GM18858 (cell line): ENCODE results near the gene MX2.

ENCODE experiments used
- ATAC-seq: cut with Tn5 transposase; IDR thresholded peaks from one replicate; pipeline ENCODE4 v1.9.1; 2021; ENCODE audit not compliant: unreplicated experiment

Gene MX2

DNA sequence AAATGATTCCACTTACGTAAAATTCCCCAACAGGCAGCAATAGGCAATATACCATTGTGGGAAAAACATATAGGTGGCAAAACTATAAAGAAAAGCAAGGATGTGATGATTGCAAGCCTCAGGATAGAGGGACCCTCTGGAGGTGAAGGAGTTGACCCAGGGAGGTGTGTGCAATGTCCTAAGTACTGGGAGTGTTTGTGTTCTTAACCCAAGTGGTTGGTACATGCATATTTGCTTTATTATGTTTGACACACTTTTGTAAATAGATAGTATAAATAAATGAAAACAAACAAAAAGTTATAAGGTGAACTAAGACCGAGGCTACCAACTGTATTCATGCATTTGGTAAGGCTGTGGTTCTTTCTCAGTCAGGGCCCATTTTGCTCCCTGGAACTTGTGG lies 71.7 kb downstream of the MX2 start:
- no peak for ATAC-seq

DNA sequence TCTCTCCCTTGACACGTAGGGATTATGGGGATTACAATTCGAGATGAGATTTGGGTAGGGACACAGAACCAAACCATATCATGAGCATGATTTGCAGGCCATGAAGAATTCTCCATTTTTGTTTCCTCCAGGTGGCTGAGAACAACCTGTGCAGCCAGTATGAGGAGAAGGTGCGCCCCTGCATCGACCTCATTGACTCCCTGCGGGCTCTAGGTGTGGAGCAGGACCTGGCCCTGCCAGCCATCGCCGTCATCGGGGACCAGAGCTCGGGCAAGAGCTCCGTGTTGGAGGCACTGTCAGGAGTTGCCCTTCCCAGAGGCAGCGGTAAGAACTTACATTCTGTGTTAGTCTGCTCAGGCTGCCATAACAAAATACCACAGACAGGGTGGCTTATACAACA lies 73.9 kb downstream of the MX2 start:
- ATAC-seq, result no peak

DNA sequence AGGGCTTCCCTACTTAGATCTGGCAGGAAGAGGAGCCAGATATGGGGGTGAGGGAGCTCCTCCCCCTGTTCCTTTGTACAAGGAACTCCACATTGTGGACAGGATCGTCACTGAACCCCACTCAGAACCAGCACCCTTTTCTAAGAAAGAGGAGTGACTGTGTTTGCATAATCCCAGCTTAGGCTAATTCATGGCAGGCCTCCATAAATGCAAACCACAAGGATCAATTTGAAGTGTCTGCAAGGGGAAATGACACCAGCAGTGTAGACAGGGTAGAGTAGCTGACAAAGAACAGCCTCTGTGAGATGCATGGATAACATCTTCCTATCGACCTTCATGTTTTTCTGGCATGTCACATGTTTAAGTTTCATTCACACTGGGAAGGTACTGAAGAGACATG lies 75.9 kb downstream of the MX2 start:
- no peak for ATAC-seq

DNA sequence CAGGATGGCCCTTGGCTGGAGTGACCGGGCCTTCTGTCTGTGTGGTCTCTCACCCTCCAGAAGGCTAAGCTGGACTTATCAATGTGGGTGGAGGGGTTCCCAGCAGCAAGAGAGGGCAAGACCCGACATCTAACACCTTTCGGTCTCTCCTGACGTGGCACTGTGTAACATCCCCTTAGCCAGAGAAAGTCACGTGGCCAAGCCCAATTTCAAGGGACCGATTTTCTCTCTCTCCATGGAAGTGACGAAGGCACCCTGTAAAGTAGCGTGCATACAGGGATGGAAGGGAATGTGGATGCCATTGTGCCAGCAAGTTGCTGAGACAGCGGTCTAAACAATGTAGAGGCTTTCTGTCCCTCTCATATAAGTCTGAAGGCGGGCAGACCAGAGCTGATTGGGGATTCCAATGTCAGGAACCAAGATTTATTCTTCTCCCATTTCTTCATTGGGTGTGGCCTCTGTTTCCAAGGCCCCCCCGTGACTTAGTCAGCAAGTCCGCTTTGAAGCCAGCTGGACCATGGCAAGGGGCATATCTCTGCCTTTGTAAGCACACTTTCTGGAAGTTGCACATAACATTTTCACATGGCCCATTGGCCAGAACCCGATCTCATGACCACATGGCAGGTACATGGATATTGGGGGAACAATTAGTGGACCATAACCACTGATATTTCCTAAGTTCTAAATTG lies 76.7 kb downstream of the MX2 start:
- ATAC-seq, result no peak

DNA sequence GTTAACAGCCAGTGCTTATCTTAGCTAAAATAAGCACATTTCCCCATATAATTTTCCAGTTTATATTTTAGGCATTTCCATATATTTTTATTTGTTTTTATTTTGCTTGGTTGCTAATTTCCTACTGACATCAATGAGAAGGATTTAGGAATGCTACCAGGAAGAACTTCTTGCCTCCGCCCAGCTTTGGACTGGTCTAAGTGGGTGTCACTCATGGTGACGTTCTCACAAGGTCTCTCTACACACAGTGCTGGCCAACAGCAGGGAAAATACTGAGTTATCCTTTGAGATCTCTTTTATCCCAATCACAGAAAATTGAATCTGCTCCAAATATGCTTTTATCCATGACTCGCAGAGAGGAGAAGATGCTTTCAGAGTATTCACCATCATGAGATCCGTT lies 77.4 kb downstream of the MX2 start:
- no peak for ATAC-seq

DNA sequence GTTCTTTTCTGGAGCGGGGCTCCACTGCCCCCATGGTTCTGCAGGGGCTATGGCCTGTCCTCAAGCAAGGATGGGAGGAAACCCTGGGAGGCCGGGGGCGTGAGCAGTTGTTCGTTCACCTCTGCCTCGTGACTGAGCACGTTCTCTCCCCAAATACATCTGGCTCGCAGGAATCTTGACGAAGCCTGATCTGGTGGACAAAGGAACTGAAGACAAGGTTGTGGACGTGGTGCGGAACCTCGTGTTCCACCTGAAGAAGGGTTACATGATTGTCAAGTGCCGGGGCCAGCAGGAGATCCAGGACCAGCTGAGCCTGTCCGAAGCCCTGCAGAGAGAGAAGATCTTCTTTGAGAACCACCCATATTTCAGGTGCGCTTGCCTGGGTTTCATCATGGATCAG lies 79.7 kb downstream of the MX2 start:
- no peak for ATAC-seq

DNA sequence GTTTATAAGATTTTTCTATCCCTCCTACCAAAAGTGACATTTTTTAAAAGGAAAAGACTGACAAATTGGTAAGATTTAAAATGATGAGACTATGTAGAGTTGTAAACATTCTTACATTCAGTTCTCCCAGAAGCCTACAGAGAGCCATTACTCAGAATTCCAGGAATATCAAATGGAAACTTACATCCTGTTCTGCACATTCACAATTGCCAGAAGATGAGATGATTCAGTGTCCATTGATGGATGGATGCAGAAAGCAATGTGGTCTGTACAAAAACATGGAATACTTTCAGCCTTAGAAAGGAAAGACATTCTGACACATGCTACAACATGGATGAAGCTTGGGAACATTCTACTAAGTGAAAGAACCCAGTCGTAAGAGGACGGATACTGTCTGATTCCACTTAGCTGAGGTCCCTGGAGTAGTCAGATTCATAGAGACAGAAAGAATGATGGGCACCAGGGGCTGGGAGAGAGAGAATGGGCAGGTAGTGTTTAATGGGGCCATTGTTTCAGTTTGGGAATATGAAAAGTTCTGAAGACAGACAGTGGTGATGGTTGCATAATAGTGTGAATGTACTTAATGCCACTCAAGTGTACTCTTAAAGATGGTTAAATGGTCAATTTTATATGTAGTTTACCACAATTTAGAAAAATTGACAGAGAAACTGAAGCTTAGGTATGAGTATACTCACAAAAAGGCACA lies 80.8 kb downstream of the MX2 start:
- no peak for ATAC-seq

DNA sequence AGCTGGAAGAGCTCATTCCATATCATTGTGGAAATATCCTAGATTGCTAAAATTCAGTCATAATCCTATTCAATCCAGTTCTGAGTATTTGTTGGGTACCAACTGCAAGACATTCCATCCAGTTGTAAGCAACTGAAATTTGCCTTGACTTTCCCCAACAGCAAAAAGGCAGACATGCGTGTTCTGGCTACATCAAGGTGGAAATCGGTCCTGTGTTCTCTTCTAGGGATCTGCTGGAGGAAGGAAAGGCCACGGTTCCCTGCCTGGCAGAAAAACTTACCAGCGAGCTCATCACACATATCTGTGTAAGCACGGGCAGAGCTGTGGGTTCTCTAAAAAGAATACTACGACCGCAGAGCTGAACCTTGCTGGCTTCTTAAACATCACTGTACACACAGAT lies 81.7 kb downstream of the MX2 start:
- ATAC-seq, result no peak

DNA sequence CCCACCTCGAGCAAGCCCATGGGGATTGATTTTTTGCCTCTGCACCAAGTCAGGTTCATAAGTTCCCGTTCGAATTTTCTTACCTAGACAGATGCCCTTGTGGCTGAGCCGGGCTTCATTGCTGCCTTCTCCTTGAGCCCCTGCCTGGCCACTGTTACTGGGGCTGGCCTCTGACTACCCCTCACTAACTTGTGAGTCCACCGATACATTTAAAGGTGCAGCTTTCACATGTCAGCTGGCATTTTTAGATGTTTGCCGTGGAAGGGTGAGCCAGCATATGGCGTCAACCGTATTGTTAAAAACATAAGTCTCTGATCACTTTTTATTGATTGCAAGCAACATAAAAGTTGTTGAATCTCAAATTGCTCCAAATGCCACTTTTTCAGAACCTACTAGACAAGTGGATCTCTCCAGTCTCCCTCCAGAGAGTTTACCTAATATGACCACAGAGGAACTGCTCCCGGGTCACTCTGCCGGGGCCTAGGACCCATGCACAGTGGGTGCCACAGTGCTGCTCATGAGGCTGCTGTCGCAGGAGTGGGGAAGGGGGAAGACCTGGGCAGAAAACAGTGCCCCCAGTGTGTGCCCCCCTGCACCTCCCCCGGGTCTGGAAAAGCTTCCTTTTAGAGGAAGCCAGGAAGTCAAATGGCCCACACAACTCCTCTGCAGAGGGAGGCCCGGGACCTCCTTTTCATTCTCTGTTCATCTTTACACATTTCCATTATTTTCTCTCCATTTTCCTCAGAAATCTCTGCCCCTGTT lies 83.1 kb downstream of the MX2 start:
- no peak for ATAC-seq

DNA sequence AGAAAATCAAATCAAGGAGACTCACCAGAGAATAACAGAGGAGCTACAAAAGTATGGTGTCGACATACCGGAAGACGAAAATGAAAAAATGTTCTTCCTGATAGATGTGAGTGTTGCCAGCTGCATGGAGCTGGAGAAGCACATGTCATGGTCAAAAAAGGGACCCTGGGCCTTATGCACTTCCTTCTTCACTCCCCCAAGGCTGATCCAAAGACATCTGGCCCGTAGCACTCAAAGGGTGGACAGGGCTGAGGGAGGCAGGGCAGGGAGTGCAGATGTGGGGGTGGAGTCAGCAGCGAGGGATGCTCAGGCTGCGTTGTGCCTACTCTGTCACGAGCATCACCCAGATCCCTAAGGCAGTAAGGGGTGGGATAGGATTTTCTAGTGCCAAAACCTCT lies 83.6 kb downstream of the MX2 start:
- ATAC-seq, result no peak

DNA sequence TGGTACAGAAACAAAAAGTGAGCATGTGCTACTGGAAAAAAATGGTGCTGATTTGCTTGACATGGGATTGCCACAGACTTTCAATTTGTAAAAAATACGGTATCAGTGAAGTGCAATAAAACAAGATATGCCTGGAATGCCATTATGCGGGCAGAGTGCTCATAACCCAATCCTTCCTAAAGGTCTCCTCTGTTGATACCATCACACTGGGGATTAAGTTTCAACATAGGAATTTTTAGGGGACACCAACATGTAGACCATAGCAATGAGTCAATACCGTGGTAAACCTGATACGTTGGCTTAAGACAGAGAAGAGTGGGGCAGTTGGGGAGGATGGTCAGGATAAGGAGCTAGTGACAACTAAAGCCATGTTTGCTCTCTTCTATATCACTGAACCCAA lies 84.8 kb downstream of the MX2 start:
- no peak for ATAC-seq

DNA sequence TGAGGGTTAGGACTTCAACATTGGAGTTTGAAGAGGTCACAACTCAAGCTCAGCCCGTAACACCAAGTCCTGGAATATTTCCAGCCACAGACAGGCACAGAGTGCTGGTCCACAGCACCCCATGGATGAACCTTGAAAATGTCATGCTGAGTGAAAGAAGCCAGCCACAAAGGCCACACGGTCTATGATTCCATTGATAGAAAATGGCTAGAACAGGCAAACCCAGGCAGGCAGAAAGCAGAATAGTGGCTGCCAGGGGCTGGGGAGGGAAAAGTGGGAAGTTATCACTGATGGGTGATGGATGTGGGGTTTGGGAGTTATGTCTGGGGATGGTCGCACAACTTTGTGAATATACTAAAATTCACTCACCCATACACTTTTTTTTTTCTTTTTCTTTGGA lies 85.5 kb downstream of the MX2 start:
- ATAC-seq, result no peak

DNA sequence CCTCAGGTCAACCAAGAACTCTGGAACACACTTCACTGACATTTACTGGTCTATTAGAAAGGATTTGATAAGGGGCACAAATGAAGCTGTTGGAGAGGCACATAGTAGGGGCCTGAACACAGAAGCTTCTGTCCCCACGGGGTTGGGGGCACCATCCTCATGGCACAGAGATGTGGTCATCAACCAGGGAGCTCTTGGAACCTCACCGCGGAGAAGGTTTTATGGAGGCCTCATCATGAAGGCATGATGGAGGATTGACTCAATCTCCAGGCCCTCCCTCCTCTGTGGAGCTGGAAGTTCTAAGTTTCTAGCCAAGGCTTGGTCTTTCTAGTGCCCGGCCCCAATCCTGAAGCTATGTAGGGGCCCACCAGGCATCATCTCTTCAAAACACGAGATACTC lies 87.8 kb downstream of the MX2 start:
- ATAC-seq, result no peak

DNA sequence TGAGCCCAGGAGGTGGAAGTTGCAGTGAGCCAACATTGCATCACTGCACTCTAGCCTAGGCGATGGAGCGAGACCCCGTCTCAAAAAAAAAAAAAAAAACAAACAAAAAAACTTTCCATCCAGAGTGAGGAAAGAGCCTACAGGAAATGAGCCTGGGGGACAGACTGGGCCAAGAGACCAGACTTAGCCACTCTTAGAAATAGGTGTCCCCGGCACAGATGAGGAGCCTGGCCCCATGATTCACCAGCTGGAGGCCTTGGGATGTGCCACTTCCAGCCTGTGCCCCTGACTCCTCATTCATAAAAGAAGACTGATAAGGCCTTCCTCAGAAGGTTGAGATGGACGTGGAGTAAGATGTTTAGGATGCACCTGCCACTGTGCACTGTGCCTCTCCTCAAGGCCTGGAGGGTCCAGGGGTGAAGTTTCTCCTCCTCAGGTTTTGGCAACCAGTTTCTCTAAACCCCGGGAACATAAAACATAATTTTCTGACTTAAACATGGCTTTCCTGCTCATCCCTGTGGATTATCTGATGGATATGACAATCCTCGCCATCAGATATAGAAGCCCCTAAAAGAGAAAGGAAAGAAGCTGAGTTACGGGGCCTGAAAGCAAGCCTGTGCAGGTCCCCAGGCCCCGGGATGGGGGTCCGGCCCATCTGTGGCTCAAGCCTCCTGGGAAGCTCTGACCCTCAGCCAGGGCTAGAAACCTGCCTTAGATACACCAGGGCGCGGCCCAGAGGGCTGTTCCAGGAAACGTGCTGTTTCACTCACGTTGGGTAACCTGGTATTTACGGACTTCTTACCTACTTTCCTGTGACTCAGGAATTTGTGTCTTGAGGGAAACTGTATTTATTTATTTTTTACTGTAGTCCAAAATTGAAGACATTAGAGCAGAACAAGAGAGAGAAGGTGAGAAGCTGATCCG lies 90.2 kb downstream of the MX2 start:
- ATAC-seq, result no peak

DNA sequence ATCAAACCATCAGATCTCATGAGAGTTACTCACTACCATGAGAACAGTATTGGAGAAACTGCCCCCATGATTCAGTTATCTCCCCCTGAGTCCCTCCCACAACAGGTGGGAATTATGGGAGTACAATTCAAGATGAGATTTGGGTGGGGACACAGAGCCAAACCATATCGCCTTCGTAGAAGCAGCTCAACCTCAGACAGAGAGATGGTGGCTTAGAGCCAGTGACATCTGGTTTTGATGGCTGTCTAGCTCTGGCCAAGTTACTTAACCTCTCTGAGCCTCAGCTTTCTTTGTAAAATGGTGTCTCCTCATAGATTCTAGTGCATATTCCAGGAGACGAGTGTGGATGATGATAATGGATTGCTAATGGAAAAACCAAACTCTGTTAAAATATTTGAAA lies 91.4 kb downstream of the MX2 start:
- no peak for ATAC-seq

DNA sequence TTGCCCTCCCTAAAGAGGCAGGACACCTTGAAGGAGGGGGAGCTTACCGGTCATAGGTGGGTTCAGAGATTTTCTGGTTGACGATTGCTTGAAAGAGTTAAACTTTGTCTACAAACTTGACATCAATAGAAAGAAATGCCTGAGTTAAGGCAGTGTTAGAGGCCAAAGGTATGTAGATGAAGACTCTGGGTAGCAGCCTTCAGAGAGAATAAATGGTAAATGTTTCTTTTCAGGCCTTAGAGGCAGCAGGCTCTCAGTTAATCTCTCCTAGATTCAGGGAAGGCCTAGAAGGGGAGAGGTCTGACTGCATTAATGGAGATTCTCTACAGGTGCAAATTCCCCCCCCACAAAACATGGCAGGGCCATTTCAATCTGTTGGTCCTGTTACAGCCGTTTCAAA lies 91.9 kb downstream of the MX2 start:
- no peak for ATAC-seq

DNA sequence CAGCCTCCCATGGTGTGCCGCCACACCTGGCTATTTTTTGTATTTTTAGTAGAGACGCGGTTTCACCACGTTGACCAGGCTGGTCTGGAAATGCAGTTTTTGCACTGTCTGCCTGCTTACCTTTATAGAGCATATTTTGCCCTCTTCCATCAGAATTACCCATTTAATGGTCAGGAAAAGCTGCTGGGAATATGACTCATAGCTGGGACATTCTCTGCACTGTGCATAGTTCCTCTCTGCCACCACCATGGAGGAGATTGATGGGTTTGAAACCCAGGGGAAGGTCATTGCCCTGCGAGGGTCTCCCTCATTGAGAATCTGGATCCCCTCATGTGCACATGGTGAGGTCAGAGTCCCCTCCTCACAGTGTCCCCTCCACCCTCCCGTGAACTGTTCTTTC lies 96.3 kb downstream of the MX2 start:
- ATAC-seq, result no peak

DNA sequence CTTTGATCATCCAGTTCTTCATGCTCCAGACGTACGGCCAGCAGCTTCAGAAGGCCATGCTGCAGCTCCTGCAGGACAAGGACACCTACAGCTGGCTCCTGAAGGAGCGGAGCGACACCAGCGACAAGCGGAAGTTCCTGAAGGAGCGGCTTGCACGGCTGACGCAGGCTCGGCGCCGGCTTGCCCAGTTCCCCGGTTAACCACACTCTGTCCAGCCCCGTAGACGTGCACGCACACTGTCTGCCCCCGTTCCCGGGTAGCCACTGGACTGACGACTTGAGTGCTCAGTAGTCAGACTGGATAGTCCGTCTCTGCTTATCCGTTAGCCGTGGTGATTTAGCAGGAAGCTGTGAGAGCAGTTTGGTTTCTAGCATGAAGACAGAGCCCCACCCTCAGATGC lies 96.7 kb downstream of the MX2 start:
- ATAC-seq, result no peak
